K562 (cell line): ENCODE data around the gene SPOCD1. TPM values are rescaled to one million over a fixed set of nuclear protein-coding genes. Genes with fewer than 3 reads are reported as not detected.

ENCODE experiments used
- PHF8 ChIP-seq: fragments of 200-600 bp; sonication (generic); IDR thresholded peaks from 2 replicates; pipeline ENCODE4 v1.6.1; 2012; ENCODE audit warnings: mixed run types, mild to moderate bottlenecking, inconsistent platforms, low read length, moderate library complexity, borderline replicate concordance
- SIN3A ChIP-seq, 2 experiments: fragments of 150-350 bp in 1 of 2; IDR thresholded peaks; 2 replicates each; pipeline ENCODE4 v1.6.1; 2011 to 2016; ENCODE audit warnings: borderline replicate concordance in 2 of 2, low read depth in 2 of 2, low read length in 2 of 2, mild to moderate bottlenecking in 2 of 2, moderate library complexity in 2 of 2; ENCODE audit not compliant: control insufficient read depth in 1 of 2
- polyA plus RNA-seq, 8 experiments: library from polyadenylated mRNA; depleted of rRNA in 4 of 8; stranded (reverse) in 5 of 8; unstranded in 3 of 8; fragments of >200 nt; fragmentation: Nextera tagmentation in 2 of 8; fragmentation: Illumina TruSeq in 1 of 8; extraction: Ambion mirVana in 2 of 8; extraction: Trizol in 1 of 8; gene quantifications; 2 replicates each; pipeline versions ENCODE4 v1.2.1 to v1.2.3, GENCODE V29; 2011 to 2014; ENCODE audit warnings: inconsistent platforms in 1 of 8, missing spikeins in 1 of 8
- total RNA-seq, 7 experiments: library from RNA; depleted of rRNA in 6 of 7; stranded (reverse); fragments of >200 nt in 6 of 7; fragmentation: Illumina TruSeq in 2 of 7; extraction: Trizol in 2 of 7; gene quantifications; 2 replicates each; pipeline versions ENCODE4 v1.2.1 to v1.2.3, GENCODE V29; 2011 to 2021; ENCODE audit warnings: low replicate concordance in 1 of 7
- TF ChIP-seq, protein P1 (sequence below): fragments of 450-650 bp; IDR thresholded peaks from 2 replicates; pipeline ENCODE4 v1.7.0; 2016; ENCODE audit warnings: borderline replicate concordance
- TF ChIP-seq, protein P2 (sequence below): fragments of 450-650 bp; formaldehyde crosslinking; IDR thresholded peaks from 2 replicates; pipeline ENCODE4 v1.4.0; 2020; ENCODE audit warnings: mild to moderate bottlenecking, mixed read lengths

SPOCD1 gene
- total and polyA plus RNA-seq, 9 of the 15 experiments (the other 6 are each of a cell fraction or from before 2014, with no cell fraction given) = 0.03 to 0.71 (median 0.26) TPM; not detected in 1

DNA sequence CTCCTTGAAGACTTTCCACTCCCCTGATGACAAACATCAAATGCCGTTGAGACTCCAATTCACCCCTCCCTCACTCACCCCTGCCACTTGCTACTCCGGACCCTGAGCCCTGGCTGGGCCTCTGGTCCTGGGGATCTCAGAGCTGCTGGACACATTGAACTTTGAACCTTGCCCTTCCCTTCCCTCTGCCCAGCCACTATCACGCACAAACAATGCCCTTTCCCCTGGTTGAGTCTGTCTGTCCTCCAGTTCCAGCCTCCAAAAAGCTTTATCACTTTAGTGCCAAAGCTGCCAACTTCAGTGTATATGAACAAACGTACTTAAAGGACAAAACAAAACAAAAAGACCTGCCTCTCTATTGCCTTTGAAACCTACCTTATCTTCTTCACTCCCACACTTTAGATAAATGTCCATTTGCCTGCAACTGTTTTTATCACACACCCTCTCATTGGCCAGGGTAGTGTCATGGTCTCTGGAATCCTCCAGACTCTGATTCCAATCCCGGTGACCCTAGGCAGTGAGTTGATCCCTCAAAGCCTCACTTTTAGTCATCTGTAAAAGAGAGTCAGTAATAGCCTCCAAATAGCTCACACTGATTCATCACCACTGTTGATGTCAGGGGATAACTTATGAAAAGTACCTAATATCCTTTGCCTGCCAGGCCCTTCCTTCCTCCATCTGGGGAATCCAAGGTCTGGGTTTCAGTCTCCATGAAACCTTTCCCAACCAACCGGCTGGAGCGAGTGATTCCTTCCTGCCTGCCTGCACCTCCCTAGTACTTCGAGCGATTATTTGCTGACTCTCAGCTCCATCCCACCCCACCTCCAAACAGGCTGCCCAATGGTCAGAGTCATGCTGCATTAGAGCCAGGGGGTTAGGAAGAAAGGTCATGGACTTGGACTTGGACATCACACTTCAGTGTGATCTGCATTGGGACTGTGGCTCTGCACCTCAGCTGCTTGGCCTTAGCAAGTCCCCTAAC is 15.9 kb upstream of the SPOCD1 start (continued):
- TF ChIP-seq PHF8 (no peak), SIN3A (IDR thresholded peaks at IDR 0.05; ENCODE audit: borderline replicate concordance in 2 of 2, control insufficient read depth in 1 of 2, low read depth in 2 of 2, low read length in 2 of 2) (no peak)
- TF ChIP-seq, protein P1, sequence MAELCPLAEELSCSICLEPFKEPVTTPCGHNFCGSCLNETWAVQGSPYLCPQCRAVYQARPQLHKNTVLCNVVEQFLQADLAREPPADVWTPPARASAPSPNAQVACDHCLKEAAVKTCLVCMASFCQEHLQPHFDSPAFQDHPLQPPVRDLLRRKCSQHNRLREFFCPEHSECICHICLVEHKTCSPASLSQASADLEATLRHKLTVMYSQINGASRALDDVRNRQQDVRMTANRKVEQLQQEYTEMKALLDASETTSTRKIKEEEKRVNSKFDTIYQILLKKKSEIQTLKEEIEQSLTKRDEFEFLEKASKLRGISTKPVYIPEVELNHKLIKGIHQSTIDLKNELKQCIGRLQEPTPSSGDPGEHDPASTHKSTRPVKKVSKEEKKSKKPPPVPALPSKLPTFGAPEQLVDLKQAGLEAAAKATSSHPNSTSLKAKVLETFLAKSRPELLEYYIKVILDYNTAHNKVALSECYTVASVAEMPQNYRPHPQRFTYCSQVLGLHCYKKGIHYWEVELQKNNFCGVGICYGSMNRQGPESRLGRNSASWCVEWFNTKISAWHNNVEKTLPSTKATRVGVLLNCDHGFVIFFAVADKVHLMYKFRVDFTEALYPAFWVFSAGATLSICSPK = no peak
- TF ChIP-seq, protein P2, sequence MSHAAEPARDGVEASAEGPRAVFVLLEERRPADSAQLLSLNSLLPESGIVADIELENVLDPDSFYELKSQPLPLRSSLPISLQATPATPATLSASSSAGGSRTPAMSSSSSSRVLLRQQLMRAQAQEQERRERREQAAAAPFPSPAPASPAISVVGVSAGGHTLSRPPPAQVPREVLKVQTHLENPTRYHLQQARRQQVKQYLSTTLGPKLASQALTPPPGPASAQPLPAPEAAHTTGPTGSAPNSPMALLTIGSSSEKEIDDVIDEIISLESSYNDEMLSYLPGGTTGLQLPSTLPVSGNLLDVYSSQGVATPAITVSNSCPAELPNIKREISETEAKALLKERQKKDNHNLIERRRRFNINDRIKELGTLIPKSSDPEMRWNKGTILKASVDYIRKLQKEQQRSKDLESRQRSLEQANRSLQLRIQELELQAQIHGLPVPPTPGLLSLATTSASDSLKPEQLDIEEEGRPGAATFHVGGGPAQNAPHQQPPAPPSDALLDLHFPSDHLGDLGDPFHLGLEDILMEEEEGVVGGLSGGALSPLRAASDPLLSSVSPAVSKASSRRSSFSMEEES (CRISPR knock-in tag) = no peak
